HepG2 (cell line): ENCODE measurements around the gene RASSF4. TPM values are rescaled to one million over a fixed set of nuclear protein-coding genes. Genes with fewer than 3 reads are reported as not detected.

Source experiments
- ATAC-seq: fragments of 200-7000 bp; cut with Tn5 transposase; 3 replicates; pipeline ENCODE4 v1.9.1; 2020; ENCODE audit warnings: mild to moderate bottlenecking, moderate library complexity
- BruUV-seq: library from RNA; stranded (reverse); fragments of 400-500 nt; replicated peaks from 2 replicates; lab custom pipeline; 2021; lab: Mats Ljungman, UMichigan
- CTCF ChIA-PET: fragments of 300-600 bp; formaldehyde crosslinking; extraction: SDS; loops from one replicate; lab custom pipeline; 2021; ENCODE audit warnings: low total read pairs, inconsistent platforms, low intra/inter-chr PET ratio; lab: Yijun Ruan, JAX
- POLR2A ChIA-PET: fragments of 350-600 bp; sonication (Branson Sonifier 250); formaldehyde crosslinking; loops from one replicate; lab custom pipeline; 2020; ENCODE audit warnings: antibody characterized with exemption, inconsistent platforms; lab: Yijun Ruan, JAX
- DNase-seq: peaks from one replicate; pipeline ENCODE4 v3.0.0-alpha.2; 2015; ENCODE audit warnings: low spot score
- FAIRE-seq: peaks from 3 replicates; lab custom pipeline; 2011; peaks lifted over from hg19 to GRCh38; lab: Jason Lieb, UNC
- H2AFZ ChIP-seq: one replicate; pipeline ENCODE4 v1.6.1; 2011; ENCODE audit warnings: low read length, inconsistent platforms
- H3K27ac ChIP-seq: fragments of 300-600 bp; 3 replicates; pipeline ENCODE4 v1.8.0; 2011; ENCODE audit warnings: mixed run types, mild to moderate bottlenecking, mixed read lengths, low read length, inconsistent platforms; ENCODE audit not compliant: insufficient read depth; ENCODE audit errors: extremely low read length
- H3K27me3 ChIP-seq, 2 experiments: fragments of 200-600 bp in 1 of 2; 2 replicates in 1 of 2; 3 replicates in 1 of 2; pipeline versions ENCODE4 v1.6.0 to v1.8.0; 2011; ENCODE audit warnings: low read length in 2 of 2, mild to moderate bottlenecking in 2 of 2, moderate library complexity in 2 of 2, inconsistent platforms in 1 of 2; ENCODE audit not compliant: insufficient read depth in 2 of 2, control insufficient read depth in 1 of 2
- H3K36me3 ChIP-seq, 2 experiments: fragments of 200-600 bp in 1 of 2; replicated peaks in 1 of 2; 2 replicates in 1 of 2; 3 replicates in 1 of 2; pipeline versions ENCODE4 v1.5.1 to v1.8.0; 2011; ENCODE audit warnings: low read length in 2 of 2, inconsistent platforms in 1 of 2; ENCODE audit not compliant: insufficient read depth in 2 of 2, control insufficient read depth in 1 of 2
- H3K4me1 ChIP-seq: 2 replicates; pipeline ENCODE4 v1.5.1; 2012; ENCODE audit warnings: low read length, inconsistent platforms; ENCODE audit not compliant: insufficient read depth
- H3K4me2 ChIP-seq: 2 replicates; pipeline ENCODE4 v1.6.0; 2011; ENCODE audit warnings: low read depth, low read length, inconsistent platforms
- H3K4me3 ChIP-seq, 3 experiments: fragments of 200-600 bp in 1 of 3; sonication (generic), shearing (Covaris generic) in 1 of 3; replicated peaks in 1 of 3; 2 replicates each; pipeline ENCODE4 v1.5.1; 2011 to 2016; ENCODE audit warnings: low read length in 3 of 3, inconsistent platforms in 2 of 3, low read depth in 2 of 3, mild to moderate bottlenecking in 2 of 3, control low read depth in 1 of 3, mixed read lengths in 1 of 3; ENCODE audit not compliant: insufficient read depth in 1 of 3
- H3K79me2 ChIP-seq: one replicate; pipeline ENCODE4 v1.6.1; 2011; ENCODE audit warnings: low read length, inconsistent platforms; ENCODE audit not compliant: insufficient read depth
- H3K9ac ChIP-seq: 2 replicates; pipeline ENCODE4 v1.6.0; 2011; ENCODE audit warnings: mild to moderate bottlenecking, low read depth, low read length, inconsistent platforms; ENCODE audit not compliant: insufficient read depth
- H3K9me3 ChIP-seq: 2 replicates; pipeline ENCODE4 v1.5.1; 2012; ENCODE audit warnings: mild to moderate bottlenecking, low read length
- H4K20me1 ChIP-seq: 2 replicates; pipeline ENCODE4 v1.6.0; 2011; ENCODE audit warnings: inconsistent platforms, mild to moderate bottlenecking, low read length, moderate library complexity; ENCODE audit not compliant: insufficient read depth
- HIVEP1 ChIP-seq: sonication (generic); formaldehyde crosslinking; IDR thresholded peaks from 2 replicates; pipeline ENCODE4 v1.4.0; 2020; ENCODE audit warnings: mild to moderate bottlenecking, missing genetic modification reagents
- HNRNPL ChIP-seq: fragments of 200-400 bp; formaldehyde crosslinking; IDR thresholded peaks from 2 replicates; pipeline ENCODE4 v1.6.1; 2017; ENCODE audit warnings: mild to moderate bottlenecking, low read depth, low read length
- MAZ ChIP-seq, 2 experiments: sonication (generic) in 1 of 2; formaldehyde crosslinking in 1 of 2; IDR thresholded peaks; 2 replicates each; pipeline versions ENCODE4 v1.5.0 to v1.6.1; 2012 to 2020; ENCODE audit warnings: low read depth in 2 of 2, mild to moderate bottlenecking in 2 of 2, borderline replicate concordance in 1 of 2, improper control_type of control experiment in 1 of 2, low read length in 1 of 2, missing genetic modification reagents in 1 of 2, moderate library complexity in 1 of 2
- REL ChIP-seq: sonication (generic); formaldehyde crosslinking; conservative IDR thresholded peaks from 2 replicates; pipeline ENCODE4 v1.8.0; 2022; ENCODE audit warnings: mild to moderate bottlenecking, missing genetic modification reagents, moderate library complexity
- SOX6 ChIP-seq, 2 experiments: fragments of 450-650 bp in 1 of 2; sonication (generic) in 1 of 2; formaldehyde crosslinking in 1 of 2; IDR thresholded peaks; 2 replicates each; pipeline versions ENCODE4 v1.4.0 to v1.6.1; 2017 to 2020; ENCODE audit warnings: antibody characterized with exemption in 1 of 2, mild to moderate bottlenecking in 1 of 2, missing genetic modification reagents in 1 of 2
- TRIM22 ChIP-seq: fragments of 450-650 bp; IDR thresholded peaks from 2 replicates; pipeline ENCODE4 v1.6.1; 2017
- ZNF235 ChIP-seq: sonication (generic); formaldehyde crosslinking; IDR thresholded peaks from 2 replicates; pipeline ENCODE4 v1.8.1; 2023; ENCODE audit warnings: mild to moderate bottlenecking, missing genetic modification reagents, borderline replicate concordance
- ZNF407 ChIP-seq: sonication (generic); formaldehyde crosslinking; IDR thresholded peaks from one replicate; pipeline ENCODE4 v1.5.1; 2020; ENCODE audit warnings: mild to moderate bottlenecking, missing genetic modification reagents; ENCODE audit errors: not compliant biosample characterization
- ZNF570 ChIP-seq: sonication (generic); formaldehyde crosslinking; IDR thresholded peaks from 2 replicates; pipeline ENCODE4 v1.4.0; 2020; ENCODE audit warnings: mild to moderate bottlenecking, missing genetic modification reagents, borderline replicate concordance
- ZZZ3 ChIP-seq: sonication (generic); formaldehyde crosslinking; IDR thresholded peaks from 2 replicates; pipeline ENCODE4 v1.4.0; 2020; ENCODE audit warnings: missing genetic modification reagents, mild to moderate bottlenecking, borderline replicate concordance
- WGBS: methylation state at CpG from one replicate; pipeline ENCODE4 v1.1.6; 2017; ENCODE audit warnings: low lambda C conversion rate; 5-methylcytosine and 5-hydroxymethylcytosine counted together
- in situ Hi-C: cut with HindIII; loops from 2 replicates; pipeline ENCODE4 v1.10.0; 2017; ENCODE audit warnings: low pct_unique_long_range_greater_than_20kb; ENCODE audit not compliant: extremely low pct_ligation_motif_present
- intact Hi-C: fragments of 100-400 bp; cut with micrococcal nuclease; formaldehyde crosslinking; loops from one replicate; pipeline ENCODE4 v1.10.0; 2022; ENCODE audit not compliant: unreplicated experiment
- polyA plus RNA-seq, 8 experiments: library from polyadenylated mRNA; depleted of rRNA in 3 of 8; stranded (reverse) in 7 of 8; unstranded in 1 of 8; fragments of >200 nt; fragmentation: Illumina TruSeq in 4 of 8; extraction: Trizol in 4 of 8; gene quantifications; 2 replicates each; pipeline versions ENCODE4 v1.2.1 to v1.2.3, GENCODE V29; 2011 to 2016; ENCODE audit warnings: low read depth in 4 of 8, missing spikeins in 1 of 8, mixed read lengths in 1 of 8; ENCODE audit not compliant: insufficient read depth in 1 of 8
- total RNA-seq, 5 experiments: library from RNA; depleted of rRNA; stranded (reverse); fragments of >200 nt; fragmentation: Illumina TruSeq; extraction: Trizol; gene quantifications; 2 replicates each; pipeline ENCODE4 v1.2.3, GENCODE V29; 2016; ENCODE audit warnings: low read depth in 1 of 5

The RASSF4 gene
- total and polyA plus RNA-seq, 2 of the 13 experiments (the other 11 are each of a cell fraction or from before 2014, with no cell fraction given) = 34.0 to 51.7 TPM

DNA sequence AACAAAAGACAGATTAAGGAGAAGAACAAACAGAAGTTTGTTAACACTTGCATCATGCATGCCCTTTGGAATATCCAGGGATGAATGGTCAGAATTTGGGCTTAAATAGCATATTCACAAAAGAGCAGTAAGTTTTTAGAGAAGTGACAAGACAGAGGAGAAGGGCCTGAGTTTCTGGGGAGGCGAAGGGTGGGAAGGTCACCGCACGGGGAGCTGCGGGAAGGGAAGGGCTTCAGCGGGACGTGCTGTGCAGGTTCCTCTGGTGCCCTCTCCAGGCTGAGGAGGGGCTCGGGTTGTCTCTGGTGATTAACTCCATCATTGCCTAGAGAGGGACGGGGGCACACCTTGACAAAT lies 30.7 kb downstream of the RASSF4 start (continued):
- TF ChIP-seq TRIM22 (no peak), REL (no peak), ZZZ3 (CRISPR knock-in tag) (no peak)

- H3K27ac ChIP-seq = peak overlapping the region; percentile 55
- H4K20me1 ChIP-seq = no peaks in the 10 kb centered on the region
- peak overlapping the region; percentile 54 for H3K9ac ChIP-seq
- H3K36me3 ChIP-seq = peaks cover 17 to 35% of the 10 kb centered on the region in 2 experiments; a peak in 4 of 5 replicates
- peak overlapping the region; percentile 40; the same call in 1 of the 2 replicates for H3K4me2 ChIP-seq
- in situ Hi-C loops (no loop called here), intact Hi-C loops (loop anchor here (5.0 kb wide), 1 partner anchor 59 kb away; no protein-coding TSS in a partner anchor)
- H3K4me3 ChIP-seq = 0 out of 6 replicates have a peak overlapping the region, but pooled peaks of 1 of the 3 experiments have one; percentile 0
- H3K27me3 ChIP-seq = no peaks in the 10 kb centered on the region
- 100% methylated on average over 5 of the region's 7 CpGs for WGBS
- FAIRE-seq (no peak), DNase-seq (no peak), ATAC-seq (no peak)
- H3K79me2 ChIP-seq = no peaks in the 10 kb centered on the region
- BruUV-seq = no TSS peak
- POLR2A ChIA-PET = interaction anchor here (1.1 to 12.0 kb wide), 7 partner anchors 10 to 59 kb away, joined by 3 to 863 read pairs (median 6); partner anchors contain the start of gene DEPP1
- peaks cover 75% of the 10 kb centered on the region for H3K4me1 ChIP-seq
- CTCF ChIA-PET = interaction anchor here (2.2 kb wide), 1 partner anchor 58 kb away, joined by 16 read pairs; no protein-coding TSS in a partner anchor
- H2AFZ ChIP-seq = no peak overlapping the region
- H3K9me3 ChIP-seq = no peaks in the 10 kb centered on the region
- TF ChIP-seq ZNF570 (CRISPR knock-in tag) (no peak), ZNF407 (CRISPR knock-in tag) (no peak), HIVEP1 (CRISPR knock-in tag) (0 out of 2 replicates have a peak, but pooled peaks have one; percentile 37), MAZ (IDR thresholded peaks at IDR 0.05; ENCODE audit: borderline replicate concordance, low read depth, low read length) (no peak), MAZ (CRISPR knock-in tag; IDR thresholded peaks at IDR 0.05; ENCODE audit: low read depth) (0 out of 2 replicates have a peak, but pooled peaks have one; percentile 42), SOX6 (IDR thresholded peaks at IDR 0.05) (no peak), SOX6 (CRISPR knock-in tag; IDR thresholded peaks at IDR 0.05) (peak; percentile 1; the same call in 1 of the 2 replicates), ZNF235 (CRISPR knock-in tag) (peak; percentile 41; the same call in 1 of the 2 replicates), HNRNPL (no peak)
These were observed 31.4 kb downstream of the RASSF4 start for GRCh38 chr10:44990965-44991364.
